Measurements from ENCODE around the gene PDXK. TPM values are rescaled to one million over a fixed set of nuclear protein-coding genes. Genes with fewer than 3 reads are reported as not detected.

PDXK gene
- polyA plus RNA-seq, 1 donor from 2014 or later = 22.8 TPM

GRCh38 chr21:43778469-43779335, 59.8 kb downstream of the PDXK start:
- no peak overlapping the region for H3K27ac ChIP-seq (ENCODE audit: low read length)
- TF ChIP-seq, protein P1, sequence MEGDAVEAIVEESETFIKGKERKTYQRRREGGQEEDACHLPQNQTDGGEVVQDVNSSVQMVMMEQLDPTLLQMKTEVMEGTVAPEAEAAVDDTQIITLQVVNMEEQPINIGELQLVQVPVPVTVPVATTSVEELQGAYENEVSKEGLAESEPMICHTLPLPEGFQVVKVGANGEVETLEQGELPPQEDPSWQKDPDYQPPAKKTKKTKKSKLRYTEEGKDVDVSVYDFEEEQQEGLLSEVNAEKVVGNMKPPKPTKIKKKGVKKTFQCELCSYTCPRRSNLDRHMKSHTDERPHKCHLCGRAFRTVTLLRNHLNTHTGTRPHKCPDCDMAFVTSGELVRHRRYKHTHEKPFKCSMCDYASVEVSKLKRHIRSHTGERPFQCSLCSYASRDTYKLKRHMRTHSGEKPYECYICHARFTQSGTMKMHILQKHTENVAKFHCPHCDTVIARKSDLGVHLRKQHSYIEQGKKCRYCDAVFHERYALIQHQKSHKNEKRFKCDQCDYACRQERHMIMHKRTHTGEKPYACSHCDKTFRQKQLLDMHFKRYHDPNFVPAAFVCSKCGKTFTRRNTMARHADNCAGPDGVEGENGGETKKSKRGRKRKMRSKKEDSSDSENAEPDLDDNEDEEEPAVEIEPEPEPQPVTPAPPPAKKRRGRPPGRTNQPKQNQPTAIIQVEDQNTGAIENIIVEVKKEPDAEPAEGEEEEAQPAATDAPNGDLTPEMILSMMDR (IDR thresholded peaks at IDR 0.05; ENCODE audit: poor library complexity, severe bottlenecking) = no peak
- TF ChIP-seq RAD21 (conservative IDR thresholded peaks at IDR 0.05) (no peak), SMC3 (conservative IDR thresholded peaks at IDR 0.05; ENCODE audit: poor library complexity) (no peak), MXI1 (conservative IDR thresholded peaks at IDR 0.05; ENCODE audit: poor library complexity, severe bottlenecking) (no peak), TAF1 (IDR thresholded peaks at IDR 0.05; ENCODE audit: low read depth) (no peak)
- H3K36me3 ChIP-seq (ENCODE audit: insufficient read depth, low read length) = no peaks in the 10 kb centered on the region
- H4K20me1 ChIP-seq (ENCODE audit: insufficient read depth) = no peaks in the 10 kb centered on the region
- H3K4me3 ChIP-seq (ENCODE audit: low read length) = no peak overlapping the region
- H3F3A ChIP-seq (ENCODE audit: insufficient read depth, low read length, poor library complexity, severe bottlenecking) = no peaks in the 10 kb centered on the region
- H3K9ac ChIP-seq (ENCODE audit: low read length) = no peak overlapping the region
- H3K79me2 ChIP-seq (replicated peaks; ENCODE audit: insufficient read depth, low read length) = peaks cover 5% of the 10 kb centered on the region
- H3K9me2 ChIP-seq (ENCODE audit: insufficient read depth, low read length) = no peaks in the 10 kb centered on the region
- H3K9me3 ChIP-seq (ENCODE audit: low read length) = no peaks in the 10 kb centered on the region
- no peaks in the 10 kb centered on the region for H3K27me3 ChIP-seq (ENCODE audit: insufficient read depth, low read depth, low read length)
- no peak overlapping the region for H3K4me2 ChIP-seq (ENCODE audit: low read length)
- no peak overlapping the region for H2AFZ ChIP-seq (ENCODE audit: low read depth, low read length)

GRCh38 chr21:43779660-43780059, 60.7 kb downstream of the PDXK start:
- no peak overlapping the region for H3K4me2 ChIP-seq (ENCODE audit: low read length)
- H3K9me3 ChIP-seq (ENCODE audit: low read length) = no peaks in the 10 kb centered on the region
- no peaks in the 10 kb centered on the region for H3K9me2 ChIP-seq (ENCODE audit: insufficient read depth, low read length)
- no peak overlapping the region for H3K4me3 ChIP-seq (ENCODE audit: low read length)
- H3K79me2 ChIP-seq (replicated peaks; ENCODE audit: insufficient read depth, low read length) = peaks cover 5% of the 10 kb centered on the region
- no peak overlapping the region for H2AFZ ChIP-seq (ENCODE audit: low read depth, low read length)
- no peaks in the 10 kb centered on the region for H3K27me3 ChIP-seq (ENCODE audit: insufficient read depth, low read depth, low read length)
- TF ChIP-seq SMC3 (conservative IDR thresholded peaks at IDR 0.05; ENCODE audit: poor library complexity) (no peak), POLR2AphosphoS5 (IDR thresholded peaks at IDR 0.05) (no peak), RAD21 (conservative IDR thresholded peaks at IDR 0.05) (no peak), EP300 (conservative IDR thresholded peaks at IDR 0.05; ENCODE audit: poor library complexity, severe bottlenecking) (no peak), EZH2 (IDR thresholded peaks at IDR 0.05; ENCODE audit: borderline replicate concordance, insufficient read depth, low read length, poor library complexity, severe bottlenecking) (no peak), MXI1 (conservative IDR thresholded peaks at IDR 0.05; ENCODE audit: poor library complexity, severe bottlenecking) (no peak), TAF1 (IDR thresholded peaks at IDR 0.05; ENCODE audit: low read depth) (no peak)
- TF ChIP-seq, protein P1 (IDR thresholded peaks at IDR 0.05; ENCODE audit: poor library complexity, severe bottlenecking) = no peak
- TF ChIP-seq, protein P2, sequence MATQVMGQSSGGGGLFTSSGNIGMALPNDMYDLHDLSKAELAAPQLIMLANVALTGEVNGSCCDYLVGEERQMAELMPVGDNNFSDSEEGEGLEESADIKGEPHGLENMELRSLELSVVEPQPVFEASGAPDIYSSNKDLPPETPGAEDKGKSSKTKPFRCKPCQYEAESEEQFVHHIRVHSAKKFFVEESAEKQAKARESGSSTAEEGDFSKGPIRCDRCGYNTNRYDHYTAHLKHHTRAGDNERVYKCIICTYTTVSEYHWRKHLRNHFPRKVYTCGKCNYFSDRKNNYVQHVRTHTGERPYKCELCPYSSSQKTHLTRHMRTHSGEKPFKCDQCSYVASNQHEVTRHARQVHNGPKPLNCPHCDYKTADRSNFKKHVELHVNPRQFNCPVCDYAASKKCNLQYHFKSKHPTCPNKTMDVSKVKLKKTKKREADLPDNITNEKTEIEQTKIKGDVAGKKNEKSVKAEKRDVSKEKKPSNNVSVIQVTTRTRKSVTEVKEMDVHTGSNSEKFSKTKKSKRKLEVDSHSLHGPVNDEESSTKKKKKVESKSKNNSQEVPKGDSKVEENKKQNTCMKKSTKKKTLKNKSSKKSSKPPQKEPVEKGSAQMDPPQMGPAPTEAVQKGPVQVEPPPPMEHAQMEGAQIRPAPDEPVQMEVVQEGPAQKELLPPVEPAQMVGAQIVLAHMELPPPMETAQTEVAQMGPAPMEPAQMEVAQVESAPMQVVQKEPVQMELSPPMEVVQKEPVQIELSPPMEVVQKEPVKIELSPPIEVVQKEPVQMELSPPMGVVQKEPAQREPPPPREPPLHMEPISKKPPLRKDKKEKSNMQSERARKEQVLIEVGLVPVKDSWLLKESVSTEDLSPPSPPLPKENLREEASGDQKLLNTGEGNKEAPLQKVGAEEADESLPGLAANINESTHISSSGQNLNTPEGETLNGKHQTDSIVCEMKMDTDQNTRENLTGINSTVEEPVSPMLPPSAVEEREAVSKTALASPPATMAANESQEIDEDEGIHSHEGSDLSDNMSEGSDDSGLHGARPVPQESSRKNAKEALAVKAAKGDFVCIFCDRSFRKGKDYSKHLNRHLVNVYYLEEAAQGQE (IDR thresholded peaks at IDR 0.05; ENCODE audit: borderline replicate concordance) = no peak
- H3K36me3 ChIP-seq (ENCODE audit: insufficient read depth, low read length) = no peaks in the 10 kb centered on the region
- no peak overlapping the region for H3K27ac ChIP-seq (ENCODE audit: low read length)
- H4K20me1 ChIP-seq (ENCODE audit: insufficient read depth) = no peaks in the 10 kb centered on the region
- H3K9ac ChIP-seq (ENCODE audit: low read length) = no peak overlapping the region
- no peaks in the 10 kb centered on the region for H3F3A ChIP-seq (ENCODE audit: insufficient read depth, low read length, poor library complexity, severe bottlenecking)
